PC-9 (cell line): ENCODE results near the gene CDON.

ENCODE experiments used
- EZH2 ChIP-seq: fragments of 200-600 bp; sonication (generic); IDR thresholded peaks from 2 replicates; pipeline ENCODE4 v1.8.0; 2017; ENCODE audit warnings: antibody characterized with exemption, low read depth
- TF ChIP-seq, protein P1 (sequence below): fragments of 200-600 bp; sonication (generic); conservative IDR thresholded peaks from 2 replicates; pipeline ENCODE4 v1.6.1; 2017; ENCODE audit warnings: mixed run types, antibody characterized with exemption, mild to moderate bottlenecking, moderate library complexity

DNA sequence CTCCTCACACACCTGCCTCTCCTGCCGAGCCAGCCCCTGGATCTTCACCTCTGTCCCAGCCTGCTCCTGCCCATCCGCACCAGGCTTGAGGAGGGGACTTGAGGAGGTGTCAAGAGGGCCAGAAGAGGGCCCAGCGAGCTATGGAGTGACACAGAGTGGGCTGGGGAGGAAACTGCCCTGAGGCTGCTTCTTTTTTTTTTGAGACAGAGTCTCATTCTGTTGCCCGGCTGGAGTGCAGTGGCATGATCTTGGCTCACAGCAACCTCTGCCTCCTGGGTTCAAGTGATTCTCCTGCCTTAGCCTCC, 21.9 kb upstream of the CDON start:
- TF ChIP-seq, protein P1, sequence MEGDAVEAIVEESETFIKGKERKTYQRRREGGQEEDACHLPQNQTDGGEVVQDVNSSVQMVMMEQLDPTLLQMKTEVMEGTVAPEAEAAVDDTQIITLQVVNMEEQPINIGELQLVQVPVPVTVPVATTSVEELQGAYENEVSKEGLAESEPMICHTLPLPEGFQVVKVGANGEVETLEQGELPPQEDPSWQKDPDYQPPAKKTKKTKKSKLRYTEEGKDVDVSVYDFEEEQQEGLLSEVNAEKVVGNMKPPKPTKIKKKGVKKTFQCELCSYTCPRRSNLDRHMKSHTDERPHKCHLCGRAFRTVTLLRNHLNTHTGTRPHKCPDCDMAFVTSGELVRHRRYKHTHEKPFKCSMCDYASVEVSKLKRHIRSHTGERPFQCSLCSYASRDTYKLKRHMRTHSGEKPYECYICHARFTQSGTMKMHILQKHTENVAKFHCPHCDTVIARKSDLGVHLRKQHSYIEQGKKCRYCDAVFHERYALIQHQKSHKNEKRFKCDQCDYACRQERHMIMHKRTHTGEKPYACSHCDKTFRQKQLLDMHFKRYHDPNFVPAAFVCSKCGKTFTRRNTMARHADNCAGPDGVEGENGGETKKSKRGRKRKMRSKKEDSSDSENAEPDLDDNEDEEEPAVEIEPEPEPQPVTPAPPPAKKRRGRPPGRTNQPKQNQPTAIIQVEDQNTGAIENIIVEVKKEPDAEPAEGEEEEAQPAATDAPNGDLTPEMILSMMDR: no peak
- TF ChIP-seq EZH2: no peak
